Stimulated activated CD4-positive, alpha-beta T cell treated with anti-CD3 and anti-CD28 coated beads, Interleukin-1b, Interleukin-23, amount 100 ng/mL, for 4 hours (primary cell): ENCODE results near the gene RNASEH2A.

Experiments used
- DNase-seq, 2 donors: peaks; one replicate each; pipeline ENCODE4 v3.0.0-alpha.2; 2020; ENCODE audit warnings: low read depth in 2 of 2

The RNASEH2A gene

DNA sequence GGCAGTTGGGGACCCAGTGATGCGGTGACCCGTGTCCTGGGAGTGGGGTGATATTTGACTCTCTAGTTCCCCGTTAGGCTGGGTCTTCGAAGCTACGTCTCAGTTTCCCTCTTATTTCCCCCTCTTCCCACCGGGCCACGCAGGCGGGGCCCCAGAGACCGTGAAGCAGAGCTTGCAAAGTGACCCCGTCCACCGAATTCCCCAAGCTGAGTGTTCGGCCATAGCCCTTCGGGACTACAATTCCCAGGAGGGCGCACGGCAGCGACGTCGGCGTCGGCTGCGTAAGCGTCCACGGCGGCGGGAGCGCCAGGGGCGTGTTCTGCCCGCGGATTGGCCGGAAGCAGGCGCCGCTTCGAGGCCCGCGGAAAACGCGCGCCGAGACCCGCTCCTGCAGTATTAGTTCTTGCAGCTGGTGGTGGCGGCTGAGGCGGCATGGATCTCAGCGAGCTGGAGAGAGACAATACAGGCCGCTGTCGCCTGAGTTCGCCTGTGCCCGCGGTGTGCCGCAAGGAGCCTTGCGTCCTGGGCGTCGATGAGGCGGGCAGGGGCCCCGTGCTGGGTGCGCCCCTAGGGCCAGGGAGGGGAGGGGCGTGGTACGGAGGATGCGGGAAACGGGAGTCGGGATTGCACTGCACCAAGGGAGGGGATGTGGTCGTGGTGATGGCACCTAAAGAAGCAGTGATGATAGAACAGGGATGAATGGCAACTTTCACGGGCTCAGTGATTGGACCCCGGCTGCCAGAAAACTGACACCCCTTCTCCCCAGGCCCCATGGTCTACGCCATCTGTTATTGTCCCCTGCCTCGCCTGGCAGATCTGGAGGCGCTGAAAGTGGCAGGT, at the start of gene RNASEH2A:
Gene RNASEH2A (plus strand): TSS at position 343 of the 840 bp plus-strand sequence. CDS start 90 bp downstream, at position 433.
- peak; percentile 80 to 82 for DNase-seq

DNA sequence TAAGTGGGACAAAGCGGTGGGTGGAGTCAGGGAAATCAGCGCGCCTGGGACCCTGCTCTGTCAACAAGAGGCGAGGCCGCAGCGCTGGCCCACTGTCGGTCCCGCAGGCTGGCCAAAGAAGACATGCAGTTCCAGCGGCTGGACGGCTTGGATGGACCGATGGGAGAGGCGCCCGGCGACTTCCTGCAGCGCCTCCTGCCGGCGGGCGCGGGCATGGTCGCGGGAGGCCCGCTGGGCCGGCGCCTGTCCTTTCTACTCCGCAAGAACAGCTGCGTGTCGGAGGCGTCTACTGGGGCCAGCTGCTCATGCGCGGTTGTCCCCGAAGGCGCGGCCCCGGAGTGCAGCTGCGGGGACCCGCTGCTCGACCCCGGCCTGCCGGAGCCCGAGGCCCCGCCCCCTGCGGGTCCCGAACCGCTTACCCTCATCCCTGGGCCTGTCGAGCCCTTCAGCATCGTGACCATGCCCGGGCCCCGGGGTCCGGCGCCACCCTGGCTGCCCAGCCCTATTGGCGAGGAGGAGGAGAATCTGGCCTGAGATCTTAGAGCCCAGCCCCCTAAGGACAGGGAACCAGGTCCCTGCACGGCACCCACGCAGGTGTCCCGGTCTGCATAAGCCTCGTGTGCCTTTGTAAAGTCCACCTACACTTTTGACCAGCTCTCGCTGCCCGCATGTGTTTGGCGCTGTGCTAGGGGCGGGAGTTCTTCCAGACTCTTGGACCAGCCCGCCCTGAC, 48.7 kb upstream of the RNASEH2A start:
- peak; percentile 46 to 58 for DNase-seq

DNA sequence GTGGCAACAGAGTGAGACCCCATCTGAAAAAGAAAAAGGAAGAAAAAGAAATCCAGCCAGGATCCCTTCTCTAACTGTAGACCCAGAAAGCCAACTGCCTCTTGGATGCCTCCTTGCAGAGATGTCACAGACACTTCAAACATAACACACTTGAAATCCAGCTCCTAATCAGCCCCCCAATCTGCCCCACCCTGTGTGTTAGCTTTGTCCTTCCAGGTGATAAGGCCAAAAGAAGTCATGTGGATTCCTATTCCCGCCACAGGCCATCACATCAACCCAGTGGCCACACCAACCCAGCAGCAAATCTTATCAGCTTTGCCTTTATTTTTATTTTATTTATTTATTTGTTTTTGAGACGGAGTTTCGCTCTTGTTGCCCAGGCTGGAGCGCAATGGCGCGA, 46.7 kb upstream of the RNASEH2A start:
- DNase-seq: no peak

DNA sequence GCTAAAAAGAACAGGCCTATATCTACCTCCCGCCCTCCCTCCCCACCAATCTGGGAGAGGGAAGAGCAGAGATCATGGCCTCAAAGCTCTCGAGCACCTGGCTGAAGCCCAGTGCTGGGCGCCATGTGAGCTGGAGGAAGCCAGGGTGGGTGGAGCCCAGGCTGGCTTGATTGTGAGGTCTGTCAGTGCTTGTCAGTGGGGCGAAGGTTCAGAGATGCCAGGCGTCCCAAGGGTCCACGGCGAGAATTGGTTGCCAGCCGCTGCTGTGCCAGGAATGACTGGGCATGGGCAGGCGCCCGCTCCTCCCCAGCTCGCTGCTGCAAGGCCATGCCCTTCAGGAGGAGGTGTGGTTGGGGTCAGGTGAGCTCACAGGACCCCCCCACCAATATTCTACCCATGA, 43.3 kb upstream of the RNASEH2A start:
- no peak for DNase-seq

DNA sequence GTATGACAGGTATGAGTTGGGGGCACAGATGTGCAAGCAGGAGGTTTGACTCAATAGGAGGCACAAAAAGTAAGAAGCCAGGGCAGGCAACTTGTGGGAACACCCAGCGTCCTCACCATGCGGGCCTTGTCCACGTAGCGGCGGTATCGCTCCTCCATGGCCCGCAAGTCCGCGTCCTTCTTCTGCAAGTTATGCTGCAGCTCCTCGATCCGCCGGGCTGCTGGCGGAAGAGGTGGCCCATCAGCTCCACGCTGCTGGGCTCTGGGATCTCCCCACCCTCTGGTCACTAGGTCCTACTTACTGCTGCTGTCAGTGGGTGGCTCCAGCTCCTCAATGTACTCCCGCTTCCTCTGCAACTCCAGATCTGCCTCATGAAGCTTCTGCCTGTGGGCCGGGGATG, 41.7 kb upstream of the RNASEH2A start:
- no peak for DNase-seq

DNA sequence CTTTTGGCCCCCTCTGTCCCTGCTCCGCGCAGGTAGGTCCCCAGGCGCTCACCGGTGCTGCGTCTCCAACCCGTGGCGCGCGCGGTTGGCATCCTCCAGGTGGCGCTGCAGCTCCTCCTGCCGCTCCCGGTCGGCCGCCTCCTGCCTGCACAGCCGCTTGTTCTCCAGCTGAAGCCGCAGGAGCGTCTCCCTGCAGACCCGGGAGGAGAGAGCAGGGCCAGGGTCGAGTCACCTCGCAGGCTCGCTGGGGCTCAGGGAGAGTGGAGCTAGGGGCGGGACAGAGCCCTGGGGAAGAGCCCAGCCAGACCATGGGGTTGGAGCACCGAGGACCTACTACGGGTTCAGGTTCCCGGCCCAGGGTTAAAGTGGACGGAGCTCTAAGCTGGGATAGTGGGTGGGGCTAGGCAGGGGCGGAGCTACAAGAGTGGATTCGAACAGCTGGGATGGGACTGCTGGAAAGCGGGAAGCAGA, 40.3 kb upstream of the RNASEH2A start:
- DNase-seq: peak; percentile 73 to 84

DNA sequence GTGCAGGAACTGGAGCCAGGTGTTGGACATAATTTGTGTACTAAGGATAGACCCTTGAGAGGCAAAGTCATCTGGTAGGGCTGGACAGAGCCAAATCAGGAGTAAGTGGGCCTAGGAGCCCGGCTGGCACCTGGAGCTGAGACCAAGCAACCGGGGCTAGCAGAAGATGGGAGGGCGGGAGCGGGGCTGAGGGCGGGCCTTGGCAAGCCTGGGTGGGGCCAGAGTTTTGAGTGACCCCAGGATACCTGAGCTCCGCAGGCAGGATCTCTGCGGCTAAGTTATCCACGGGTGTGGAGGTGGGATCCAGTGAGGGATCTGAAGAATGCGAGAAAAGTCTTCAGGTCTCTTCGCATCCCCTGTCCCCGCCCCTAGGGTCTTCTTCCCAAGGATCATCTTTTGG, 39.2 kb upstream of the RNASEH2A start:
- no peak for DNase-seq

DNA sequence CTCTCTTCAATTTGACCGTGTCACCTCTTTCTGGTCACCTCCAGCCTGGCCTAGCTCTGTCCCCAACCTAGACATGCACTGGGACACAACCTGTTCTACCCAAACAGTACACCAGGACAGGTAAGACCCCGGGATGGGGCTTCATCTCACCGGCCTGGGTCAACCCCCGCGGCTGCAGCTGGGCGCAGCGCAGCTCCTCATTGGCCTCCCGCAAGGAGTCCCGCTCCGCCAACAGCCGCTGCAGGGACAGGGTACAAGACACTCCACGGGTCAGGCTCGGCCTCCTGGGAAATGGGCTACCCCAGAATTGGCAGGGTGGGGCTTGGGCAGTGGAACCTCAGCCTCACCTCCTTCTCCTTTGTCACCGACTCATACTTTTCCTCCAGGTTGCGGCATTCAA, 38.7 kb upstream of the RNASEH2A start:
- DNase-seq: no peak

DNA sequence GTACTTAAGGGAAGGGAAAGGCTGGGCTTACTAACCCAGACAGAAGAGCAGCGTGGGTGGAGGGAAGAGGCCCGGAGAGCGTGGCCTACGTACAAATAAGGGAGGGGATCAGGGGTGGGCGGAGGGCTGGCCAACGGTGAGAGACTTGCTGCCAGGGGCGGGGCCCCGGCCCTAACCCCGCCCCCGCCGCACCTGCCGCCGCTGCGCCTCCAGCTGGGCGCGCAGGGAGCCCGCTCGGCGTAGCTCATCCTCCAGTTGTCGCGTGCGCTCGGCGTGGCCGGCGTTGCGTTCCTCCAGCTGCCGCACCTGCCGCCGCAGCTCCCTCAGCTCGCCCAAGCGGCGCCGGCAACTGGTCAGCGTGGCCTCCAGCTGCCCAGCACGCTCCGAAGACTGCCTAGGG, 36.7 kb upstream of the RNASEH2A start:
- DNase-seq: peak in 1 of 2 donors; percentile 58

DNA sequence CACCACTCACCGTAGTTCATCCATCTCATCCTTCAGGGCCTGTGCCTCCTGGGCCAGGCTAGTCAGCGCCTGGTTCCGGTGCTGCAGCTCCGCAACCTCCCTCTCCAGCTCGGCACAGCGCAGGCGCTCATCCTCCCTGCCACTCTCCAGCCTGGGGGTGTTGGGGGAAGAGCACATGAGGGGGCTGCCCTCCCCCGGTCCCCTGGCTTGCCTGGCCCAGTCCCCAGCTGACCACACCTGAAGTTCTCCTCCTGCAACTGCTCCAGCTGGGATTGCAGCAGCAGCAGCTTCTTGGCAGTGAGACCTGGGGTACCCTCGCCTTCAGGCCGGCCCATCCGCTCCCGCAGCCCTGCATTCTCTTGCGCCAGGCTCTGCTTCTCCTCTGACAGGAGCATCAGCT, 35.5 kb upstream of the RNASEH2A start:
- DNase-seq: no peak

DNA sequence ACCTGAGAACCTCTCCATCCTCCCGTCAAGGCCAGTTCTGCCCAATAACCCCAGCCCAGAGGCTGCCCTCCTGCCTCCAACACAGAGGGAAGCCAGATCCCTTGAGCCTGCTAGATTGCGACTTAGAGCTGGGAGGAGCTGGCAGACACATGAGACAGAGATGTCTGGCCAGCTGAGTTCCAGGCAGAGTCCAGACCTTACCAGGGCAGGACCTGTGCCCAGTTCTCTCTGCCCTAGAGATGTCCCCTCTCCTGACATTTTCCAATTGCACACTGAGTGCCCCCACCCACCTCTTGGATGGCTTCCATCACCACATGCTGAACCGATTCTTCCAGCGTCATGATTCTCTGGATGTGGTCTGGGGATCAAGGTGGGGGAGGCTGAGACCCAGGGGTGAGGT, 34.1 kb upstream of the RNASEH2A start:
- DNase-seq: no peak

DNA sequence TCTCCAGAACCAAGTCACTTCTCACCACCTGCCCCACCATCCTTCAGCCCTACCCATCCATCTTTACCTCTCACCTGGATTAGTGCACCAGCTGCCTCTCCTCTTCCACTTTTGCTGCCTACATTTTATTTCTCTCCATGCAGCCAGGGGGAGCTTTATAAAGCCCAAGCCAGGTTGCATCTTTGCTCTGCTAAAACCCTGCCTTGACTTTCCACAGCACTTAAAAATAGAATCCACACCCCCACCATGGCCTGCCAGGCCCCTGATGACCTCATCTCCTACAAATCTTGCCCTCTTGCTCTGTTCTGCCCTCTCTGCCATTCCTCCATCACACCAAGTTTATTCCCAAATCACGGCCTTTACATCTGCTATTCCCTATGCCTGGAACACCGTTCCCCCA, 32.8 kb upstream of the RNASEH2A start:
- DNase-seq: no peak

DNA sequence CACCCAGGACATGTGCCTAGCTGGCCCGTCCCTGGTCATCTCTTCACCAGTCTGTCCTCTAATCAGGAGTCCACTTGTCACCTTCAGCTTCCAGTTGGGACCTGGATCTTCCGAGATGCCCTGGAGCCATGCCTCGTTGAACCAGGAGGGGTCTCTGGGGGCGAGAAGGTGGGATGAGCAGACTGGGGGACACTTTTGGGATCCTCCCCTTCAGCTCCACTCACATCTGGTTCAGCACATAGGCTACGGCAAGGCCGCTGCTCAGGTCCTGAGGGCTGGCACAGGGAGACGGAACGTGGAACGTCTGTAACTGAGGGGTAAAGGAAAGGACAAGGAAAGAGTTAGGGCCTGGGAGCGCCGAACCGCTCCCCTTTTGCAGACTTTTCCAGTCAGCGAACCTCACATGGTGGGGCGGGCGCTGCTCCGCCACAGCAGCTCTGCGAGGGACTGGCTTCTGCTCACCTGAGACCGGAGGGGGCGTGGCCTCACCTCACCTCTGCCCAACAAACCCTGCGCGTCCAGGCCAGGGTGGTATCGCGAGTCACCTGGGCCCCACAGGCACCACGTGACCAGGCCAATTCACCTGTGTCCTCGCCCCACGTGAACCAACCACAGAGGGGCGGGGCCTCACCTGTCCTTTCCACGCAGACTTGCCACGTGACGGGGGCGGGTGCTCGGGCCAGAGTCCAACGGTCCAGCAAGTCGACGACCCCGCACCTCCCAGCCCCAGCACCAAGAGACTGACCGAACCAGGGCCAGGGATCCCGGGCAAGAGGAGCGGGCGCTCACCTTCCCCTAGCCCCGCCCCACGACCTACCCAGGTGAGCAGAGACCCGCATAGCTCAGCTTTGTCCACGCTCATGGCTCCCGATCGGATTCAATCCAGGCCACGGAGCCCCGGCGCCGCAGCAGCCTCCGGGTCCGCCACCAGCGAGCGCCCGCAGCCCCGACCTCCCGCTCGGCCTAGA, 31.5 kb upstream of the RNASEH2A start, which contains the start of gene HOOK2:
Gene HOOK2 (minus strand): TSS at position 965 of the 968 bp plus-strand sequence. CDS start 103 bp downstream, at position 862.
- no peak for DNase-seq

DNA sequence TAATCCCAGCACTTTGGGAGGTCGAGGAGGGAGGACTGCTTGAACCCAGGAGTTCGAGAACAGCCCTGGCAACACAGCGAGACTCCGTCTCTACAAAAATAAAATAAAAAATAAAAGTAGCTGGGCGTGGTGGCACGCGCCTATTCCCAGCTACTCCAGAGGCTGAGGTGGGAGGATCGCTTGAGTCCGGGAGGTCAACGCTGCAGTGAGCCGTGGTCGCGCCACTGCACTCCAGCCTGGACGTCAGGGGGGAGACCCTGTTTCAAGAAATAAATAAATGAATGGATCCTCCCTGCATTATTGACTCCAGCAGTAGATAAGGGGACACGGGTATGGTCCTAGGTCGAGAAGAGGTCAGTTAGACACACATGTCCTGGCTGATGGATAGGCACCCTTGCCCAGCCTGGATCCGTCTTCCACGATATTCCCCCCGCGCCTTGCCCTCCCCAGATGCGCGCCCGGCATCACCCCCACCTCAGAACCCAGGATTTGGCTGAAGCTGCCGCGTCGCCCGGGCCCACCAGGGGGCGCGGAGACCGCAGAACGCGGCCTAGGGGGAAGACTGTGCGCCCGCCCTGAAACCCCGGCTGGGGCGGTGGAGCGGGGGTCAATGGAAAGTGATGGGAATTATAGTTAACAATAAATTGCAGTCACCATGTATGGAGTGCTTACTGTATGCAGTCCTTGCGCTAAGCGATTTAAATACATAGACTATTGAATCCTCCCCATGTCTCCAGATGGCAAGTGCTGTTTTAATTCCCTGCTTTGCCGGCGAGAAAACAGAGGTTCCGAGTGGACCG, 29.0 kb upstream of the RNASEH2A start:
- DNase-seq: peak; percentile 81 to 83

DNA sequence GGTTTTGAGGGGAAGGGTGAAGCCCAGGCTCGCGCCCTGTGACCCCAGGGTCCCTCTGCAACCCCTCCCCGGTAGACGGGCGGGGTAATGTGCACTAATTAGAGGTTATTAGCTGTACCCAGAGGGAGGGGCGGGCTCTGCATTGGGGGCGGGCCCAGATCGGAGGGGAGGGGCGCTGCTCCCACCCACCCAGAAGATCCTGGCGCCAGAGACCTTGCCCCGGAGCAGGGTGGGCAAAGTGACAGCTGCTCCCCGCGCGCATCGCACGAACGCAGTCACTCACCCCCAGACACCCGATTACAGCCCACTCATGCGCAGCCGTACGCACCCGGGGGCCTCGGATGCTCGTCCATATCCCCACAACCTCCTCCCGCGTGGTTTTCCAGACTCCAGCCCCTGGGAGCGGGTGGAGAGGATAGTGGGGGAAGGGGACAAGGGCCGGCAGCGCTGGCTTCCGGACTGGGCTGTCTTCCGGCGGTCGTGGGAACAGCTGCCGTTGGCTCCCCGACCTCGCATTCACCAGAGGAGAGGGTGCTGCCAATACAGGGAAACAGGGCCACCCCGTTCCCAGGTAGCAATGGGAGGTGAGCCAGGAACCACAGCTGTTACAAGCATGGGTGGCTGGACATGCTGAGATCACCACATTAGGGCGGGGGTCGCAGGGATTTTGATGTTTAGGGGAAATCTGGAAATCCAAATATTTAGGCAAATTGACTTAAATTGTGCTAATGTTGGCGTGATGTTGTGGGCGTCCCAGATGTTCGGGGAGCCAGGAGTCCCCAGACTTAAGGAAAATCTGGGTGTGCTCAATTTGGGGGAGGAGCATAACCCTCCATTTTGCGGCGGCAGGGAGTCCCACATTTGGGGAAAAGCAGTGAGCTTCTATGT, 28.1 kb upstream of the RNASEH2A start:
- DNase-seq: peak in 1 of 2 donors; percentile 48

DNA sequence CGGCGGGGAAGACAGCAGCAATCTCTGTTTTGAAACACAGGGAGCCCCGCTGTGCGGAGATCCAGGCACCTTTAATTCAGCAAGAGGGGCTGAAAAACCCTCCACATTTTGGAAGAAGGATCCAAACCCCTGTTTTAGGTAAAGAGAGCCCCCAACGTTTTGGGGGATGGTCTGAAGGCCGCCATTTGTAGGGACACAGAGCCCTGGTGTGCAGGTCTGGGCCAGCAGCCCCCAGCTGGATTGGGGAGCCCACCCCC, 27.6 kb upstream of the RNASEH2A start:
- DNase-seq: no peak

DNA sequence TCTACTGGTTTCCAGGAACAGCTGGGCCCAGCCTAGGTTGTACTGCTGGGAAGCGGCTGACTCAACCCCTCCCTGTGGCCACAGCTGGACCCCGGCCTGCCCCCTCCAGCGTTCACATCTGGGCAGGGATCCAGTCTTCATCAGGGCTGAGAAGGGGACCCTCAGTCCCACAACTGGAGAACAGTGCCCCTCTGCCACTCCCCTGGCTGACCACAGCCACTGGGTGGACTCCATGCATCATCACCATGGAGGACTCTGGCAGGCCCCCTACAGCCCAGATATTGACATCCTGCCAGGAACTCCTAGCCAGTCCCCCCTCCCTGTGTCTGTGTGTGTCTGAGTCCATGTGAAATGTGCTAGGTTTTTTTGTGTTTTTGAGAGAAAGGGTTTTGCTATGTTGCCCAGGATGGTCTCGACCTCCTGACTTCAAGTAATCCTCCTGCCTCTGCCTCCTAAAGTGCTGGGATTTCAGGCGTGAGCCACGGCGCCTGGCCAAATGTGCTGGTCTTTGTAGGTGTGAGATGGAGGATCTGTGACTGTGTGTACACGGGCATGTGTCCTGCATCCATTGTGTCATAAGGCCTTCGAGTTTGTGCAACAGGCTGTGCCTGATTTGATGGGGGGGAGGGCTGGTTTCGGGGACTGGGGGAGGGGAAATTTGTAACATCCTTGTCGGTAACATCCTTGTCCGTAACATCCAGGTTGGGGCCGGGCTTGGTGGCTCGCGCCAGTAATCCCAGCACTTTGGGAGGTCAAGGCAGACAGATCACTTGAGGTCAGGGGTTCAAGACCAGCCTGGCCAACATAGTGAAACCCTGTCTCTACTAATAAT, 27.0 kb upstream of the RNASEH2A start:
- DNase-seq: no peak

DNA sequence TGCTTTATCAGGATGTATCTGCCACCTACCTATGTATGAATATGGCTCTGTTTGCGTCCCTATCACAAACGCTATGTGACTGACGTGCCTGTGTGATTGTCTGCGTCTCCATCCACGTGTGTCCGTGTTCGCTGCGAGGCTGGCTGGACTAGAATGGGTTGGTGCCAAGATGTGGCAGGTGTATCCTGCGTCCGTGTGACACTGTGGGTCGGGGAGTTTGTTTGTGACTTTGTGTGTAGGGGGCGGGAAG, 24.3 kb upstream of the RNASEH2A start:
- no peak for DNase-seq
